Subcutaneous adipose tissue (tissue), 4 donors: ENCODE data around the gene TMEM86B. TPM values are rescaled to one million over a fixed set of nuclear protein-coding genes. Genes with fewer than 3 reads are reported as not detected.

Source experiments
- total RNA-seq, 4 donors: library from RNA; depleted of rRNA; stranded (reverse); fragments of >200 nt; gene quantifications; one replicate each; pipeline ENCODE4 v1.1.0, GENCODE V29; 2016
- TF ChIP-seq, protein P1 (sequence below): fragments of 450-650 bp; IDR thresholded peaks from one replicate; pipeline ENCODE4 v1.5.1; 2016; ENCODE audit warnings: low read depth, mild to moderate bottlenecking, control low read depth, antibody characterized with exemption, moderate library complexity

TMEM86B gene
- total RNA-seq, 4 donors from 2014 or later: 0.22 to 2.3 TPM; not detected in 2

DNA sequence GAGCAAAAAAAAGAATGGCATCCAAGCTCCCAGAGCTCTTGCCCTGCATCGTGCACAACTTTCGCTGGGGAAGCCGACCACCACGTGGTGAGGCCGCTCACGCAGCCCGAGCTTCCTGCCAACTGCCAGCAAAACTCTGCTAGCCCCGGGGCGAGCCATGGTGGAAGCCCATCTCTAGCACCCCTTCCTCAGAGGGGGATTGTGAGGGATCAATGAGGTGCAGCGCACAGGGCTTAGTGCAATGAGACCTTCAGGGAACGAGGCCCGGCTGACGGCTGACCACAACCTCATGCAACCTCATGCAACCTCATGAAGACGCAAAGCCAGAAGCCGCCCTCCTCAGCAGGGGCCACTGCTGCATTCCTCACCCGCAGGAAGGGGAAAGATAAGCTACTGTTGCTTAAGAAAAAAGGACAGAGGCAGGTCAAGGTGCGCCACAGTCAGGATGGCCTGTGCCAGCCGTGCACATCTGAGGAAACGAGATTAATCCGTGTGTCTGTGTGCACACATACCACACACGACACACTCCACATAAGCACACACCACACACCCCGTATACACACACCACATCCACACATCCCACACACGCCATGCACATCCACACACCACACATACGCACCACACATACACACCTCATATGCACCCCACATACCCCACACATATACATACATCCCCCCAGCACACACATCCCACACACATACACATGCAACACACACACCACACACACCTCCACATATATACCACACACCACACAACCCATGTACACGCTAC is 41.8 kb upstream of the TMEM86B start:
- TF ChIP-seq, protein P1, sequence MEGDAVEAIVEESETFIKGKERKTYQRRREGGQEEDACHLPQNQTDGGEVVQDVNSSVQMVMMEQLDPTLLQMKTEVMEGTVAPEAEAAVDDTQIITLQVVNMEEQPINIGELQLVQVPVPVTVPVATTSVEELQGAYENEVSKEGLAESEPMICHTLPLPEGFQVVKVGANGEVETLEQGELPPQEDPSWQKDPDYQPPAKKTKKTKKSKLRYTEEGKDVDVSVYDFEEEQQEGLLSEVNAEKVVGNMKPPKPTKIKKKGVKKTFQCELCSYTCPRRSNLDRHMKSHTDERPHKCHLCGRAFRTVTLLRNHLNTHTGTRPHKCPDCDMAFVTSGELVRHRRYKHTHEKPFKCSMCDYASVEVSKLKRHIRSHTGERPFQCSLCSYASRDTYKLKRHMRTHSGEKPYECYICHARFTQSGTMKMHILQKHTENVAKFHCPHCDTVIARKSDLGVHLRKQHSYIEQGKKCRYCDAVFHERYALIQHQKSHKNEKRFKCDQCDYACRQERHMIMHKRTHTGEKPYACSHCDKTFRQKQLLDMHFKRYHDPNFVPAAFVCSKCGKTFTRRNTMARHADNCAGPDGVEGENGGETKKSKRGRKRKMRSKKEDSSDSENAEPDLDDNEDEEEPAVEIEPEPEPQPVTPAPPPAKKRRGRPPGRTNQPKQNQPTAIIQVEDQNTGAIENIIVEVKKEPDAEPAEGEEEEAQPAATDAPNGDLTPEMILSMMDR: no peak

DNA sequence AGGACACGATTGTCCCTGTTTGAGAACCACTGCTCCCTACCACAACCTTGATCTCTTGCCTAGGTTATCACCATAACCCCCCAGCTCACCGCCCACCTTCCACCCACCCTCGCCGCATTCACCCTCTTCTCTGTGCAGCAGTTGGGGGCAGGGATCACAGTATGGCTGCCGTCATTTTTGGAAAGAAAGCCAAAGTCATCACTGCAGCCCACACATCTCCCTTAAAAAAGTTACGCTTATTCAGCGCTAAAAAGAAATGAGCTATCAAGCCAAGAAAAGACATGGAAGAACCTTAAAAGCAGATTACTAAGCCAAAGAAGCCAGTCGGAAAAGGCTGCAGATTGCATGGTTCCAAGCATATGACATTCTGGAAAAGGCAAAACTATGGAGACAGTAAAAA is 40.7 kb upstream of the TMEM86B start:
- TF ChIP-seq, protein P1: no peak

DNA sequence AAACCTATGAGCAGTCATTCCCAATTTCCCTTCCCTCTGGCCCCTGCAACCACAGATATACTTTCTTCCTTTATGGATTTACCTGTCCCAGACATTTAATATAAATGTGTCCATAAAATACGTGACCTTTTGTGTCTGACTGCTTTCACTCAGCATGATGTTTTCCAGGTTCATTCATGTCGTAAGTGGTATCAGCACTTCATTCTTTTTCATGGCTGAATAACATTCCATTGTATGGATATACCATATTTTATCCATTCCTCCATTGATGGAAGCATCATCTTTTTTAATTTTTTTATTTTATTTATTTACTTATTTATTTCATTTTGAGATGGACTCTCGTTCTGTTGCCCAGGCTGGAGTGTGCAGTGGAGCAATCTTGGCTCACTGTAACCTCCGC is 38.3 kb upstream of the TMEM86B start:
- TF ChIP-seq, protein P1: no peak

DNA sequence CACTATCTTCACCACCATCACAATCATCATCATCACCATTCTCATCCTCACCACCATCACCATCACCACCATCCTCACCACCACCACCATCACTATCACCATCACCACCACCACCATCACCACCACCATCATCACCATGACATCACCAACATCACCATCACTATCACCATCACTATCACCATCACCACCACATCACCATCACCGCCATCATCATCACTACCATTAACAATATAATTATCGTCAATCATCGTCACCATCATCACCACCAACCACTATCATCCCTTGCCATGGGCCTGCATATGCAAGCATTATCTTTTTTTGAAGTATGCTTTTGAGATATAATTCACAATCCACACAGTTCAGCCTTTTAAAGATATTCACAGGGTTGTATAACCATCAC is 37.8 kb upstream of the TMEM86B start:
- TF ChIP-seq, protein P1: no peak

DNA sequence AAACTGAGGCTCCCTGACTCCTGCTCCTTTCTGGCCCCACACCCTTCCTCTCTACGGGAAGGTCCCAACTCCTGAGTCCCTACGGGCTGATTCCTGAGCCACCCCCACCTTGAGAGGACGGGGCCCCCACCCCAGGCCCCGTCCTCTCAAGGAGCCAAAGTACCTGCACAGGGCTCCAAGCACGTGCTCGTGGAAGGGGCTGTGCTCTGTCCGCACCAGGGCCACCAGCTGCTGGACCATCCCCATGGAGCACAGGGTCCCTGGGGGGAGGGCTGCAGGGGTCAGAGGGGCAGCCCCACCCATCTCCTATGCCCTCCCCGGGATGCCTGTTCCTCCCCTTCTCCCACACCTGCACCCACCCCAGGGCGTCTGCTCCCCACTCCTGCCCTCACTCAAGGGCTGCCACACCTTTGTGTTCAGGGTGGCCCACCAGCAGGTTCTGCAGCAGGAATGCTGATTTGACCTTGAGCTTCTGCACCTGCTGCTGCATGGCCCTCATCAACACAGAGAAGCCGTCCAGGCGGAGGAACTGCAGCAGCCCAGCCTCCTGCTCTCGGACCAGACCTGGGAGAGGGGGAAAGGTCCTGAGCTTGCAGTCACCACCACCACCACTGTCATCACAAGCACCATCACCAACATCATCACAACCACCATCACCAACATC is 37.3 kb upstream of the TMEM86B start:
- TF ChIP-seq, protein P1: no peak

DNA sequence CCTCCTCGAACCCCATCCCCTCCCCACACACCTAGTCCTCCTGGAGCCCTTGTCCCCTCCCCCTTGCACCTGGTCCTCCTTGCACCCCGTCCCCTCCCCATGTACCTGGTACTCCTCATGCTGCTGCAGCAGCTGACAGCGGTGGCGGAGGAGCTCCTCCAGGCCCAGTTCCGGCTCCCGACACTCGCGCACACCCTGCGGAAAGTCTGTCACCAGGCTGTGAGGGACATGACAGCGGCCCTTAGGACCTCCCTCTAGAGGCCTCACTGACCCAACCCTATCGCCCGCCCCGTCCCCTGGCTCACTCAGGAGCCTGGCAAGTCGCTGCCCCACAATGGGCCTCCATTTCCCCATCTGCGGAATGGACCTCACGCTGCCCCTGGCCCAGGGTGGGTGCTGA is 36.6 kb upstream of the TMEM86B start:
- TF ChIP-seq, protein P1: no peak

DNA sequence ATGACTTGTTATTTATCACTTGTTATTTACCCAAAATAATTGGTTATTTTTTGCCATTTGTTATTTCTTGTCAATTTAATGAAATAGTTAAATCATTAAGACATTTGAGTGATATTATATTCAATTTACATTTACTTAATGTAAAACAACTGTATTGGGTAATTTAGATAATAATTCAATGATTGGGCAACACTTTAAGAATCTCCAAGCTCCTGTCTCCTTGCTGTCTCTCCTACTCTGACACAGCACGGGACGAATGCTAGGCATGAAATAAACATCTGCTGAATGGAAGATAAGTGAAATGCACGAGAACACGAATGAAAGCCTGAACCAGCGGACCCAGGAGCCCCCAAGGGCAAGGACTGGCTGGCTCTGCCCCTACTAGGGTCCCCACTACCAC is 36.0 kb upstream of the TMEM86B start:
- TF ChIP-seq, protein P1: no peak
